Measurements from ENCODE around the gene KLF18.

The KLF18 gene

GRCh38 chr1:44108241-44108640, 33.2 kb downstream of the KLF18 start:
- Histone ChIP-seq H3K27ac (ENCODE audit: extremely low read depth, low read depth, low read length) (no peak overlapping the region), H3K4me3 (ENCODE audit: low read depth, low read length) (no peak overlapping the region), H3K4me1 (ENCODE audit: control insufficient read depth, insufficient read depth, low read length) (no peaks in the 10 kb centered on the region), H3K36me3 (ENCODE audit: control insufficient read depth in 2 of 2, insufficient read depth in 1 of 2, low read length in 2 of 2) (no peaks in the 10 kb centered on the region), H3K9me3 (ENCODE audit: control insufficient read depth, insufficient read depth, low read depth, low read length) (no peaks in the 10 kb centered on the region)
- CTCF ChIA-PET, result interaction anchor here (0.6 to 1.2 kb wide), 4 partner anchors 15 to 523 kb away, joined by 3 to 4 read pairs (median 3); no protein-coding TSS in a partner anchor
- POLR2A ChIA-PET, result no interaction called here
- TF ChIP-seq ZNF169 (tag by site-specific recombination; IDR thresholded peaks at IDR 0.05) (no peak), ZFP3 (tag by site-specific recombination; IDR thresholded peaks at IDR 0.05; ENCODE audit: low read depth) (no peak), ZNF843 (tag by site-specific recombination; IDR thresholded peaks at IDR 0.05) (no peak)

- no peak for TF ChIP-seq ZNF654 (tag by site-specific recombination; IDR thresholded peaks at IDR 0.05; ENCODE audit: low read depth)
- TF ChIP-seq ZNF366 (tag by site-specific recombination; conservative IDR thresholded peaks at IDR 0.05), result peak; percentile 66
- ChIA-PET POLR2A (no interaction called here), CTCF (interaction anchor here (0.6 kb wide), 1 partner anchor 16 kb away, joined by 4 read pairs; no protein-coding TSS in a partner anchor)
- Histone ChIP-seq H3K4me1 (ENCODE audit: control insufficient read depth, insufficient read depth, low read length) (no peaks in the 10 kb centered on the region), H3K9me3 (ENCODE audit: control insufficient read depth, insufficient read depth, low read depth, low read length) (no peaks in the 10 kb centered on the region), H3K36me3 (ENCODE audit: control insufficient read depth in 2 of 2, insufficient read depth in 1 of 2, low read length in 2 of 2) (no peaks in the 10 kb centered on the region), H3K4me3 (ENCODE audit: low read depth, low read length) (no peak overlapping the region), H3K27ac (ENCODE audit: extremely low read depth, low read depth, low read length) (no peak overlapping the region)
Observed at GRCh38 chr1:44105810-44106209, 35.6 kb downstream of the KLF18 start.

- POLR2A ChIA-PET, result no interaction called here
- H3K36me3 ChIP-seq (ENCODE audit: control insufficient read depth in 2 of 2, insufficient read depth in 1 of 2, low read length in 2 of 2), result no peaks in the 10 kb centered on the region
- TF ChIP-seq CTCF (tag by site-specific recombination; IDR thresholded peaks at IDR 0.05), result no peak
- no peak for TF ChIP-seq ZBTB1 (tag by site-specific recombination; IDR thresholded peaks at IDR 0.05)
- TF ChIP-seq FEZF1 (tag by site-specific recombination; IDR thresholded peaks at IDR 0.05), result no peak
- no peak for TF ChIP-seq ZNF596 (tag by site-specific recombination; IDR thresholded peaks at IDR 0.05)
- TF ChIP-seq SETDB1 (IDR thresholded peaks at IDR 0.05; ENCODE audit: insufficient read length, low read length), result no peak
- no peak for TF ChIP-seq TSHZ1 (tag by site-specific recombination; IDR thresholded peaks at IDR 0.05; ENCODE audit: borderline replicate concordance)
- TF ChIP-seq ZNF157 (tag by site-specific recombination; IDR thresholded peaks at IDR 0.05), result no peak
- no peak overlapping the region for H3K4me3 ChIP-seq (ENCODE audit: low read depth, low read length)
- no peaks in the 10 kb centered on the region for H3K4me1 ChIP-seq (ENCODE audit: control insufficient read depth, insufficient read depth, low read length)
- no peaks in the 10 kb centered on the region for H3K9me3 ChIP-seq (ENCODE audit: control insufficient read depth, insufficient read depth, low read depth, low read length)
- CTCF ChIA-PET, result interaction anchor here (0.5 to 2.7 kb wide), 10 partner anchors 11 to 588 kb away, joined by 3 to 17 read pairs (median 3); no protein-coding TSS in a partner anchor
- H3K27ac ChIP-seq (ENCODE audit: extremely low read depth, low read depth, low read length), result no peak overlapping the region
Observed at GRCh38 chr1:44103270-44104131, 37.9 kb downstream of the KLF18 start.

- Histone ChIP-seq H3K4me1 (ENCODE audit: control insufficient read depth, insufficient read depth, low read length) (no peaks in the 10 kb centered on the region), H3K4me3 (ENCODE audit: low read depth, low read length) (no peak overlapping the region), H3K27ac (ENCODE audit: extremely low read depth, low read depth, low read length) (no peak overlapping the region), H3K9me3 (ENCODE audit: control insufficient read depth, insufficient read depth, low read depth, low read length) (no peaks in the 10 kb centered on the region), H3K36me3 (ENCODE audit: control insufficient read depth in 2 of 2, insufficient read depth in 1 of 2, low read length in 2 of 2) (no peaks in the 10 kb centered on the region)
- ChIA-PET CTCF (no interaction called here), POLR2A (no interaction called here)
- no peak for TF ChIP-seq REPIN1 (tag by site-specific recombination; IDR thresholded peaks at IDR 0.05; ENCODE audit: low read depth)
- TF ChIP-seq ZNF473 (tag by site-specific recombination; IDR thresholded peaks at IDR 0.05), result no peak
Observed at GRCh38 chr1:44101328-44101727, 40.1 kb downstream of the KLF18 start.

All from HEK293 (cell line).